BJ (cell line): Measurements from ENCODE around the gene DHRSX. TPM values are rescaled to one million over a fixed set of nuclear protein-coding genes. Genes with fewer than 3 reads are reported as not detected.
A peak's percentile ranks its signal among the peaks of the same experiment; 100 is the strongest.

ENCODE experiments used
- CTCF ChIA-PET: fragments of 350-600 bp; formaldehyde crosslinking; extraction: SDS; loops from one replicate; lab custom pipeline; 2021; ENCODE audit warnings: antibody characterized with exemption, inconsistent platforms; lab: Yijun Ruan, JAX
- POLR2A ChIA-PET: fragments of 300-600 bp; sonication (Branson Sonifier 250); formaldehyde crosslinking; extraction: SDS; loops from one replicate; lab custom pipeline; 2021; ENCODE audit warnings: antibody characterized with exemption; lab: Charles Lee
- DNase-seq: peaks from one replicate; pipeline ENCODE4 v3.0.0-alpha.2; 2011; ENCODE audit warnings: low read depth
- H3K27me3 ChIP-seq: 2 replicates; pipeline ENCODE4 v1.6.0; 2011; ENCODE audit warnings: low read length; ENCODE audit not compliant: control insufficient read depth, insufficient read depth
- H3K36me3 ChIP-seq: 2 replicates; pipeline ENCODE4 v1.5.1; 2011; ENCODE audit warnings: low read length; ENCODE audit not compliant: control insufficient read depth, insufficient read depth
- H3K4me3 ChIP-seq: 2 replicates; pipeline ENCODE4 v1.5.1; 2011; ENCODE audit warnings: low read depth, mild to moderate bottlenecking, control low read depth, low read length
- CTCF ChIP-seq: IDR thresholded peaks from 2 replicates; pipeline ENCODE4 v1.5.1; 2011; ENCODE audit warnings: low read depth, mild to moderate bottlenecking, control low read depth, inconsistent platforms, low read length, moderate library complexity; ENCODE audit not compliant: insufficient read depth
- polyA minus RNA-seq: library from RNA; depleted of rRNA, polyadenylated mRNA; stranded (reverse); fragments of >200 nt; gene quantifications from 2 replicates; pipeline ENCODE4 v1.2.3, GENCODE V29; 2011; rRNA and poly(A)+ RNA removed
- polyA plus RNA-seq: library from polyadenylated mRNA; depleted of rRNA; stranded (reverse); fragments of >200 nt; gene quantifications from 2 replicates; pipeline ENCODE4 v1.2.3, GENCODE V29; 2011; rRNA removed

DHRSX gene
- polyA plus RNA-seq (50.2 and 66.2 TPM in 2 replicates), polyA minus RNA-seq (30.0 and 40.8 TPM in 2 replicates)

GRCh38 chrX:2500803-2501558 lies at the start of gene DHRSX, which contains the start of gene ZBED1:
TSS of gene DHRSX (minus strand) at chrX:2500976. CDS start at chrX:2500925, 51 bp downstream.
TSS of gene ZBED1 (minus strand) at chrX:2500976. CDS start at chrX:2490719, 10,257 bp downstream.
- H3K4me3 ChIP-seq: peak within 1 kb of the TSS; percentile 55
- ChIA-PET CTCF (no interaction called here), POLR2A (no interaction called here)
- no peaks in the 10 kb centered on the region for H3K36me3 ChIP-seq
- no peak for TF ChIP-seq CTCF
- no peaks in the 10 kb centered on the region for H3K27me3 ChIP-seq
- no peak for DNase-seq

- Histone ChIP-seq H3K4me3 (no peak overlapping the region), H3K36me3 (no peaks in the 10 kb centered on the region), H3K27me3 (no peaks in the 10 kb centered on the region; the same call in none of the 2 replicates)
- no peak for TF ChIP-seq CTCF
- no peak for DNase-seq
- CTCF ChIA-PET: no interaction called here
- POLR2A ChIA-PET: no interaction called here
Observed at GRCh38 chrX:2549876-2550275, 49.1 kb upstream of the DHRSX start.

- DNase-seq: no peak
- ChIA-PET CTCF (no interaction called here), POLR2A (no interaction called here)
- no peak for TF ChIP-seq CTCF
- peaks cover 2% of the 10 kb centered on the region for H3K27me3 ChIP-seq
- no peaks in the 10 kb centered on the region for H3K36me3 ChIP-seq
- H3K4me3 ChIP-seq: no peak overlapping the region
Observed at GRCh38 chrX:2548711-2549423, 48.1 kb upstream of the DHRSX start.

GRCh38 chrX:2547736-2548135 lies 47.0 kb upstream of the DHRSX start:
- TF ChIP-seq CTCF: no peak
- POLR2A ChIA-PET: no interaction called here
- no peak for DNase-seq
- Histone ChIP-seq H3K4me3 (no peak overlapping the region), H3K27me3 (peaks cover 3% of the 10 kb centered on the region), H3K36me3 (no peaks in the 10 kb centered on the region)
- CTCF ChIA-PET: no interaction called here

- Histone ChIP-seq H3K27me3 (peaks cover 3% of the 10 kb centered on the region), H3K4me3 (no peak overlapping the region), H3K36me3 (no peaks in the 10 kb centered on the region)
- ChIA-PET CTCF (no interaction called here), POLR2A (no interaction called here)
- TF ChIP-seq CTCF: no peak
- DNase-seq: no peak
Observed at GRCh38 chrX:2546496-2546895, 45.7 kb upstream of the DHRSX start.
